ENCODE data around the gene ST3GAL2.

The ST3GAL2 gene

GRCh38 chr16:70472786-70473433 lies 34.0 kb upstream of the ST3GAL2 start:
- no peak overlapping the region for H3K4me3 ChIP-seq (ENCODE audit: low read length)
- DNase-seq (ENCODE audit: low read depth) = no peak
- no peak for TF ChIP-seq CTCF (conservative IDR thresholded peaks at IDR 0.05; ENCODE audit: low read length)

- H3K4me3 ChIP-seq (ENCODE audit: low read length) = no peak overlapping the region
- no peak for DNase-seq (ENCODE audit: low read depth)
- peak; percentile 40 for TF ChIP-seq CTCF (conservative IDR thresholded peaks at IDR 0.05; ENCODE audit: low read length)
Measured at GRCh38 chr16:70470927-70471341, 32.0 kb upstream of the ST3GAL2 start.

DNA sequence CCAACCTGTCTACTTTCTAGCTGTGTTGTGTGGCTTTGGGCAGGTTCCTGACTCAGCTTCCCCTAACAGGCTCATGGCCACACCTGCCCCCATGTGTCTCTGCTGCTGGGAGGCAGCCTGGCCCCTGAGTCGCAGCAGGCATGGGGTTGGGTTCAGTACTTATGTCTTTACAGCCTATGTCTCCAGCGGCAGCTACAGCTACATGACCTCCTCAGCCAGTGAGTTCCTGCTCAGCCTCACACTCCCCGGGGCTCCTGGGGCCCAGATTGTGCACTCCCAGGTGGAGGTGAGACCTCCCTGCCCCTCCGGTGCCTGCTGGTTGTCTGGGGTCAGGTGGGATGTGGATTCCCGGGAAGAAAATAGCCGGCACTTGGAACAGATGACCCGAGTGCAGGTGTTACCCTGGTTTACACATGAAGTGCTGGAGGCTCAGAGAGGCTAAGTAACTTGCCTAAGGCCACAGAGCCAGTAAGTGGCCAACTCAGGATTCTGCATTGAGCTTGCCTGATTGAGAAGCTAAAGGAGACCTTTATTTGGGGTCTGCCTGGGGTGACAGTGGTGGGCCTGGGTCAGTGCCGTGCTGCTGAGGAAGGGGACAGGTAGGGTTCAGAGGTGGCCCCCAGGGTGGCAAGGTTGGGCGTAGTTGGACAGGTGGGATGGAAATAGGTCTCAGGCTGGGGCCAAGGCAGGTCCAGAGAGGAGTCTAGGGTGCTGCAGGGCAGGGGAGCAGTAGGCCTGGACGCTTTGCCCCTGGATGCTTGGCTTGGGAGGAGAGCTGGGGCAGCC lies 31.4 kb upstream of the ST3GAL2 start:
- no peak for DNase-seq (ENCODE audit: low read depth)
- no peak overlapping the region for H3K4me3 ChIP-seq (ENCODE audit: low read length)
- no peak for TF ChIP-seq CTCF (conservative IDR thresholded peaks at IDR 0.05; ENCODE audit: low read length)

DNA sequence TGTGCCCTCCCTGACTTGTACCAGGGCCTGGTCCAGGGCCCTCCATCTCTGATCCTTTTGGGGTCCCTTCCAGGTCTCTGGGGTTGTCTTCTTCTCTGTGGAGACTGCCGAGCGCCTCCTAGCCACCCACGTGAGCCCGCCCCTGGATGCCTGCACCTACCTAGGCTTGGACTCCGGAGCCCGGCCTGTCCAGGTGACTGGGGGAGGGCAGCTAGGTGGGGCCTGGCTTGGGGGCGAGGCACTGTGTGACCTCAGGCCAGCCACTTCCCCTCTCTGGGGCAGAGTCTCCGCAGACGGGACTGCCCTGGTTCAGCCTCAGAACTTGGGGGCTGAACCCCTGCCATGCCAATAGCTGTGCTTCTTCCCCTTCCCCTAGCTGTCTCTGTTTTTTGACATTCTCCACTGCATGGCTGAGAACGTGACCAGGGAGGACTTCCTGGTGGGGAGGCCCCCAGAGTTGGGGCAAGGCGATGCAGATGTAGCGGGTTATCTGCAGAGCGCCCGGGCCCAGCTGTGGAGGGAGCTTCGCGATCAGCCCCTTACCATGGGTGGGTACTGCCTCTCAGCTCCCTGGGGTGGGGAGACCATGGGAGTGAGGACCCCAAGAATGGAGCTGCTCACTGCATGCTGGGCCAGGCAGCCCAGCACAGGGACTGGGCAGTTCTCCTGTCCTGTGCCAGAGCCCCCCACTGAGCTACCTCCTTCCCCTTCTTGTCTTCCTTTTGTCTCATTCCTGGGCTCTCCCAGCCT lies 30.1 kb upstream of the ST3GAL2 start:
- no peak for DNase-seq (ENCODE audit: low read depth)
- TF ChIP-seq CTCF (conservative IDR thresholded peaks at IDR 0.05; ENCODE audit: low read length) = no peak
- H3K4me3 ChIP-seq (ENCODE audit: low read length) = no peak overlapping the region

- no peak overlapping the region for H3K4me3 ChIP-seq (ENCODE audit: low read length)
- no peak for DNase-seq (ENCODE audit: low read depth)
- no peak for TF ChIP-seq CTCF (conservative IDR thresholded peaks at IDR 0.05; ENCODE audit: low read length)
Measured at GRCh38 chr16:70467608-70468007, 28.7 kb upstream of the ST3GAL2 start.

DNA sequence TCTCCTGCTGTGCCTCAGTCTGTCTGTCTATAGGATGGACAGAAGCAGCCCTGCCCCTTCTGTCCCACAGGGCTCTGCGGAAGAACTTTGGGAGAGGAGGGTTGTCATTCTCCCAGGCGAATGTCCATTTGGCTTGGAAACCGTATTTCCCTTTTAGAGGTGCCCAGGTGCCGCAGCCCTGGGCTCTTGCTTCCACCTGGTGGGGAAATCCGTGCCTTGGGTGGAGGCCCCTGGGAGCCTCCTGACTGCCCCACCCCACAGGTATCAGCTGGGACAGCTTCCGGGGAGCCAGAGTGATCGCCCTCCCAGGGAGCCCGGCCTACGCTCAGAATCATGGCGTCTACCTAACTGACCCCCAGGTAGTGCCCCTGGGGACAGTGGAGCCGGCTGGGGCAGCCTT lies 28.2 kb upstream of the ST3GAL2 start:
- TF ChIP-seq CTCF (conservative IDR thresholded peaks at IDR 0.05; ENCODE audit: low read length) = no peak
- DNase-seq (ENCODE audit: low read depth) = no peak
- no peak overlapping the region for H3K4me3 ChIP-seq (ENCODE audit: low read length)

All from AG10803 (cell line).